ENCODE results near the gene TMEM178B.
"Not testable (repeated sequence)": the region's sequence is repeated elsewhere in the genome, so short reads cannot be mapped to it uniquely, and the experiment has no call there.

TMEM178B gene

GRCh38 chr7:141317033-141317585 is 243.2 kb downstream of the TMEM178B start:
- DNase-seq = no peak

- no peak for DNase-seq
These were observed 246.4 kb downstream of the TMEM178B start for GRCh38 chr7:141320287-141320686.

DNA sequence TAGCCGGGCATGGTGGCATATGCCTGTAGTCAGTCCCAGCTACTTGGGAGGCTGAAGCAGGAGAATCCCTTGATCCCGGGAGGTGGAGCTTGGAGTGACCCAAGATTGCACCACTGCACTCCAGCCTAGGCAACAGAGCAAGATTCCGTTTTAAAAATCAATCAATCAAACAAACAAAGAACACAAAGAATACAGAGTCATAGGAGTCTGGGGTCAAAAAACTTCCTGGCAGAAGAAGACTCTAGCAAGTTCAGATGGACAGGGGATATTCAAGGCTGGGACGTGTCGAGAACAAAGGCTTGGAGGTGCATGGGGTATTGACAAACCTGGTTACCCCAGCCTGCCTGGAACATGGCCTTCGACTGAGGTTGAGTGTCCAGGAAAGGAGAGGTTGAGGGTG is 248.5 kb downstream of the TMEM178B start:
- DNase-seq = no peak

DNA sequence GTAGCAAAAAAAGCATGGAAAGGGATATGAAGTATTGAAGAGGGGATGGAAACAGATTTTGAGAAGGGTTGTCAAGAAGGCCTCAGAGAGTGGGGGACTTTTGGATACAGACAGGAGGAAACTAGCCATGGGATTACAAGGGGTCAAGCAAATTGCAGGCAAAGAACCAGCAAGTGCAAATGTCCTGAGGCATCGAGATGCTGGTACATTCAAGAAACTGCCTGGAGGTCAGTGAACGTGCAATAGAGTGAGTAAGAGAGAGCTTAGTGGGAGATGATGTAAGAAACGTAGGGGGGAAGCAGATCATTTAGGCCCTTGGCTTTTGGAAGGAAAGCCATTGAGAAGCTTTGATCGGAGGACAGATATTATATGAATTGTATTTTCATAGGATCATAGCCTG is 250.0 kb downstream of the TMEM178B start:
- no peak for DNase-seq

DNA sequence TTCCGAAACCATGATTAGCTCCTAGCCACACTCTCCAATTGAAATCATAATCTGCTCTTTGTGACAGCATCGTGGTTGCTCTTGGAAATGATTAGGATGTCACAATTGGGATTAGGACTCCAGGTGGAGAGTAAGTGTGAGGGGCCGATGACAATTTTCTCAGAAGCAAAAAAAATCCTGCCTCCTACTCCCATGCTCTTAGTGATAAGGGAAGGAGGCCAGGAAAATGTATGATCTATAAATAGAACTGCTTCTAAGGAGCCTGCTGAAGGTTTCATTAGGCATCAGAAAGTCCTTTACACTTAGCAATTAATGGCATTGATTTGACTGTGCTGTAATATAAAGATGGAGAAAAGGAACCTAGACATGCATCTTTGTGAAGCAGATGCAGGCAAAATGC is 251.0 kb downstream of the TMEM178B start:
- no peak for DNase-seq

DNA sequence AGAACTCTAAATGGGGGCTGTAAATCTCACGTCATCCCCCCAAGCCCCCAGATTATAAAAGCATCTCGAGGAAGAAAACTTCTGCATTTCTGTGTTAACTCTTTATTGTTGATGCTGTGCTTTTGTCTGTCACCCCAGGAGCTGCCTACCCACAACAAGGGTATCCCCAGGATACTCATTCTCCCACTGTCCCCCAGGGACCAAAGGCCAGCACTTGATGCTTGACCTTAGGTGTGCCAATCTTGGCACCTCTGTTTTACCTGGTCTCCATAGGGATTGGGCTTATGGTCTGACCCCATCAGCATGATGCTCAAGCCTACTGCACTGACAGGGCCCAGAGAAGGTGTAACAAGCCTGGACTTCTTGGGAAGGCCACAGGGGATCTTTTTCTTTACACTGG is 251.4 kb downstream of the TMEM178B start:
- DNase-seq = no peak

- no peak for DNase-seq
These were observed 254.4 kb downstream of the TMEM178B start for GRCh38 chr7:141328290-141328689.

DNA sequence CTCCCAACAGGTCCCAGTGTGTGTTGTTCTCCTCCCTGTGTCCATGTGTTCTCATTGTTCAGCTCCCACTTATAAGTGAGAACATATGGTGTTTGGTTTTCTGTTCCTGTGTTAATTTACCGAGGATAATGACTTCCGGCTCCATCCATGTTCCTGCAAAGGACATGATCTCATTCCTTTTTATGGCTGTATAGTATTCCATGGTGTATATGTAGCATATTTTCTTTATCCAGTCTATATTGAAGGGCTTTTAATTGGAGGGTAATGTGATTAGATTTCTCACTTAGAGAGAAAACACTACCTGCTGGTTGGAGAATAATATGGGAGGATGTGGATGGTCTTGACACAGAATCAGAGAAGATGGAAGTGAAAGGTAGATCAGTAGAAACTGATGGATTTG is 256.4 kb downstream of the TMEM178B start:
- not testable (repeated sequence) for DNase-seq

GRCh38 chr7:141333459-141333858 is 259.6 kb downstream of the TMEM178B start:
- DNase-seq = no peak

GRCh38 chr7:141335164-141335563 is 261.3 kb downstream of the TMEM178B start:
- no peak for DNase-seq

DNA sequence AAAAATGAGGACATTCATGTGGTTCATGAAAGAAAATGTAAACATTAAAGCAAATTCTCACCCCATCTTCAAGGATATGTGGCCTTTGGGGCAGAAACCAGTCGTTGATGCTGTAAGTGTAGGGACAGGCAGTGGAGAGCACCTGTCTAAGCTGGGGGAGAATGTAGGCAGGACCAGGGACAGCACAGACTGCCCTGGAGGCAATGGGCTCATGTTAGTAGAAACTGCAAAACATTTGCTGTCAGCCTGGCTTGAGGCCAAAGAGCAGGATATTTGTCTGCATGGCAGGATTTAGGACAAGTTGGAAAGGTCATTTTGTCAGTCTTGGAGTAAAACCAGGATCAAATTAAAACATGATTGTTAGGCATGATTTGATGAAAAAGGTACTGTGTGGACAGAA is 265.7 kb downstream of the TMEM178B start:
- DNase-seq = no peak

DNA sequence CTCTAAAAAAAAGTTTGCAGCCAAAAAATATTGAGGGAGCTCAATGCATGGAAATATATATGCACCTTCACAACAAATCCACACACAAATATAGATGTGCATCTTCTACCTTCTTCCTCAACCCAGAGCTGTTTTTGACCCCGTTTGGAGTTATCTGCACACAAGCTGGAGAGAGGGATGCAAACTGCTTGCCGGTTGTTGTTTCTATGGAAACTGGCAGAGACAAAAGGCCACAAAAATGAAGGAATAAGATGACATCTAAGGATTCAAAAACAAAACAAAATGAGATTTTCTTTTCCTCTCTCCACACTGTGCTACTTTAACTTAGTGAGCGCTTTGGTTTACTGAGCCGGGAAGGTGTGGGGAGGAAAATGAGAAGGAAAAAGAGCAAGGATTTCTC is 267.1 kb downstream of the TMEM178B start:
- no peak for DNase-seq

- no peak for DNase-seq
These were observed 269.0 kb downstream of the TMEM178B start for GRCh38 chr7:141342621-141343408.

DNA sequence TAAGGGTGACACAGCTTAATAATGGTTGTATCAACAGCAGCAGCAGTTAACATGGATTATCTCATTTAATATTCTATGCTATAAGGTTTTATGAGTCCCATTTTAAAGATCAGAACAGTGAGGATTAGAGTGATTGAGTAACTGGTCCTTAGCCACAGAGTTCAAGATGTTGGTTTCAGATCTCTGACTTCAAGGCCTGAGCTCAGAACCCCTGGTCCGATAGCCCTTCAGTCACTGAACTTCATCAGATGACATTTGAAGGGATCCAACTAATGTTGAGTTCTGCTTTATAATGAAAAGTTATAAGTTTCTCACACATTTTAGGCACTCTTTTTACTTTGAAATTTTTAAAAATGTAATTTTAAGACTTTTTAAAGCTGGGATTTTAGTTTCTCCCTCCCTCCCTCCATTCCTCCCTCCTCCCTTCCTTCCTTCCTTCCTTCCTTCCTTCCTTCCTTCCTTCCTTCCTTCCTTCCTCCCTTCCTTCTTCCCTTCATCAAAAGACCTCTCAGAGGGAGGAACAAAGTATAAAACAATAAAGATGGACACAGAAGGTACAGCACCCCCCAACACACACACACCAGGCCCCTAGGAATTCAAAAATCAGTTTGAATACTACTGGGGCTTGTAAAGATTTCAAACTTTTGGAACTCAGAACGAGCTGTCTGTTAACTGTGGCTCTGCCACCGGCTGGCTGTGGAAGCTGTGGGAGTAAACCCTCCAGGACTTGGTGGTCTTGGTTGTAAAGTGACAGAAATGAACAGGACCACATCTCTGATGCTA is 270.5 kb downstream of the TMEM178B start:
- no peak for DNase-seq

DNA sequence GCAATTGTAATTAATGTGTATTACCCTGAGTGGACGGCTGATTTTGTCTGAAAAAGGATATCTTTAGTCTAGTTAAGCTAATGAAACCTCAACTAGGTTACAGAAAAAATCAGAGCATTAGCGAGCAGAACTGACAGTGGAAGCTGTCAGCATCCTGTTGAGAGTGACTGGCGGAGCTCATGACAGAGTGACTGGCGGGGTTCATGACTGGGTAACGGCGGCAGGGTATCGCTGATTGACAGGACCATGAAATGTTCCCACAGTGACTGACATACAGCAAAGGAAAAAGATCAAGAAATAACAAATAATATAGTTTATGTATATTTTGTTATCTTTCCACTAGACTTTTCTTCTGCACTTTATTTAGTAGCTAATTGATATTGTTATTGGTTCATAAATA is 274.9 kb downstream of the TMEM178B start:
- DNase-seq = no peak

- DNase-seq = no peak
These were observed 275.5 kb downstream of the TMEM178B start for GRCh38 chr7:141349338-141349737.

- no peak for DNase-seq
These were observed 275.9 kb downstream of the TMEM178B start for GRCh38 chr7:141349804-141350203.

GRCh38 chr7:141351175-141351574 is 277.3 kb downstream of the TMEM178B start:
- no peak for DNase-seq

- DNase-seq = no peak
These were observed 279.1 kb downstream of the TMEM178B start for GRCh38 chr7:141352955-141353354.

DNA sequence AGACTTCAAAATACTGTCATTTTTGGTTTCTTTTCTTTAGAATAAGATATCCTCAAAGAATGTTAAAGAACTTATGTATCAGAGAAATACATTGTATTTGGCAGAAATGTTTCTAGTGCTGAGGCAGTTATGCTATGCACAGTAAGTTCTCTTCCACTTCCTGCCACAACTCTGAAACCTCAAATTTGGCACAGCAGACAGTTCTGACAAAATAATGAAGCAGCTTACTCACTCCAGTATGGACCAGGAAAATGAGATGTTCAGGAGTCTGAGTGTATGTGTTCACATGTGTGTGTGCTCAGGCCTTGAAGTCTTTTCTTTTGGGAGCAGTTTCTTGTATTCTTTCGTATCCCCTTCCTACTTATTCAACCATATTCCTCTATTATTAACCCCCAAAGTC is 280.4 kb downstream of the TMEM178B start:
- peak; percentile 77 for DNase-seq

DNA sequence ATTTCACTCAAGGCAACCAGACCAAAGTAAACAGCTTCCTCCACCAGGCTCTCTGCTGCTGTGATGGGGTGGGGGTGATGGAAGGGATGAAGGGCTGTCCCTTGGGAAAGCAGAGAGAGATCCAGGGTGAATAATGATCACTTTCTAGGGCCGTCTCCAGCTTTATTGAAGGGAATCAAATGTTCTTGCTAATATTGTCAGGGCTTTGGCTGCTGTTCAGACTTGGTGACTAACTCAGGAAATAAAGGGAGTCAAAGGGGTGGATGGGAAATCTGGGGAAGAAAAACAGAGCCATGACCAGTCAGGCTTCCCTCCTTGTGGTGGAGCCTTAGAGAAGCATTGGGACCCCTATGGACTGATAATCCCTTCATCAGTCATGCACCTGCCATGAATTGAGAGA is 281.2 kb downstream of the TMEM178B start:
- DNase-seq = peak; percentile 57

DNA sequence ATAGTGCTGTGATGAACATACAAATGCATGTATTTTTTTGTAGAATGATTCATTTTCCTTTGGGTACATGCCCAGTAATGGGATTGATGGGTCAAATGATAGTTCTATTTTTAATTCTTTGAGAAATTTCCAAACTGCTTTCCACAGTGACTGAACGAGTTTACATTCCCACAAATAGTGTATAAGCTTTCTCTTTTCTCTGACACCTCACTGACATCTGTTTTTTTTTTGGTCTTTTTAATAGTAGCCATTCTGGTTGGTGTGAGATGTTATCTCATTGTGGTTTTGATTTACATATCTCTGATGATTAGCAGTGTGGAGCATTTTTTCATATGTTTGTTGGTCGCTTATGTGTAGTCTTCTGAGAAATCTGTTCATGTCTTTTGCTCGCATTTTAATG is 282.3 kb downstream of the TMEM178B start:
- peak; percentile 72 for DNase-seq

- DNase-seq = no peak
These were observed 284.5 kb downstream of the TMEM178B start for GRCh38 chr7:141358386-141358785.

DNA sequence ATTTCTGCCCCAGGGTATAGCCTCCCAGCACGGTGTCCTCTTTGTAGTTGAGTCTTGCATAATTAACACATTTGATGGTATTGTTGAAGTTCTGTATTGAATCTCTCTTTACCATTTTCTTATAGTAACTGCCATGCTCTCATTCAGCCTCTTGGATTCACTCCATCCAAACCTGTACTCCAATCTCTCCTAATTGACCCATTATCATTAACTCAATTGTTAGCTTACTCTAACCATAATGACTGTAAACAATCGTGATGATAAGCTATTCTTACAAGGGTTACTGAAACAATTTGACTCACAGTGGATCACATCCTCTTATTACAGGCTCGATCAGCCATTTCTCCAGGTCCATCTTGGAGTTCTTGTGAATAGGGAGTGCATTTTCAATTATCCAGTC is 285.4 kb downstream of the TMEM178B start:
- DNase-seq = no peak
